Caco-2 (cell line): ENCODE results near the gene PFDN1. TPM values are rescaled to one million over a fixed set of nuclear protein-coding genes. Genes with fewer than 3 reads are reported as not detected.

Experiments
- BruUV-seq: library from RNA; stranded (reverse); fragments of 400-500 nt; replicated peaks from 2 replicates; lab custom pipeline; 2021; lab: Mats Ljungman, UMichigan
- CTCF ChIA-PET: fragments of 300-600 bp; sonication (Branson Sonifier 250); formaldehyde crosslinking; loops from one replicate; lab custom pipeline; 2022; ENCODE audit warnings: antibody characterized with exemption; lab: Charles Lee
- POLR2A ChIA-PET: fragments of 300-600 bp; sonication (Branson Sonifier 250); formaldehyde crosslinking; loops from one replicate; lab custom pipeline; 2022; ENCODE audit warnings: antibody characterized with exemption; lab: Charles Lee
- DNase-seq, 2 experiments: peaks; one replicate each; pipeline versions ENCODE4 v3.0.0 to v3.0.0-alpha.2; 2020 to 2022
- H3K27me3 ChIP-seq: replicated peaks from 2 replicates; pipeline ENCODE4 v1.6.0; 2011; ENCODE audit warnings: low read length; ENCODE audit not compliant: control insufficient read depth, insufficient read depth
- H3K36me3 ChIP-seq: 2 replicates; pipeline ENCODE4 v1.5.1; 2011; ENCODE audit warnings: low read length; ENCODE audit not compliant: control insufficient read depth, insufficient read depth
- H3K4me1 ChIP-seq: fragments of 250-450 bp; sonication (Bioruptor Pico); 2 replicates; pipeline ENCODE4 v1.5.1; 2020; ENCODE audit warnings: mild to moderate bottlenecking
- H3K4me3 ChIP-seq: 2 replicates; pipeline ENCODE4 v1.5.1; 2011; ENCODE audit warnings: low read depth, mild to moderate bottlenecking, control low read depth, low read length
- H3K9me3 ChIP-seq: fragments of 250-450 bp; sonication (Bioruptor Pico); 2 replicates; pipeline ENCODE4 v1.5.1; 2020; ENCODE audit warnings: mild to moderate bottlenecking, moderate library complexity
- H3K27ac Mint-ChIP-seq: one replicate; pipeline ENCODE4 v1.8.0; 2022; ENCODE audit warnings: mixed read lengths; ENCODE audit not compliant: unreplicated experiment
- H3K27me3 Mint-ChIP-seq: one replicate; pipeline ENCODE4 v1.8.0; 2022; ENCODE audit warnings: mixed read lengths; ENCODE audit not compliant: insufficient read depth, unreplicated experiment
- H3K36me3 Mint-ChIP-seq: one replicate; pipeline ENCODE4 v1.8.0; 2022; ENCODE audit warnings: mild to moderate bottlenecking, mixed read lengths; ENCODE audit not compliant: insufficient read depth, unreplicated experiment
- H3K4me1 Mint-ChIP-seq: one replicate; pipeline ENCODE4 v1.8.0; 2022; ENCODE audit warnings: low read depth, mixed read lengths; ENCODE audit not compliant: unreplicated experiment
- H3K4me3 Mint-ChIP-seq: one replicate; pipeline ENCODE4 v1.8.0; 2022; ENCODE audit warnings: mild to moderate bottlenecking, moderate library complexity, mixed read lengths; ENCODE audit not compliant: unreplicated experiment
- H3K9me3 Mint-ChIP-seq: one replicate; pipeline ENCODE4 v1.8.0; 2022; ENCODE audit warnings: mixed read lengths; ENCODE audit not compliant: unreplicated experiment
- intact Hi-C: fragments of 100-400 bp; cut with micrococcal nuclease; formaldehyde crosslinking; loops from one replicate; pipeline ENCODE4 v1.10.0; 2022; ENCODE audit not compliant: unreplicated experiment
- total RNA-seq: library from RNA; stranded (reverse); gene quantifications from 2 replicates; pipeline ENCODE4 v1.2.3, GENCODE V29; 2022
- TF ChIP-seq, protein P1 (sequence below), 2 experiments: fragments of 200-600 bp in 1 of 2; IDR thresholded peaks; 1 replicate in 1 of 2; 2 replicates in 1 of 2; pipeline versions ENCODE4 v1.5.1 to v1.8.0; 2011 to 2022; ENCODE audit warnings: antibody characterized with exemption in 1 of 2, control low read depth in 1 of 2, inconsistent platforms in 1 of 2, low read depth in 1 of 2, low read length in 1 of 2, mild to moderate bottlenecking in 1 of 2, moderate library complexity in 1 of 2; ENCODE audit not compliant: insufficient read depth in 1 of 2, severe bottlenecking in 1 of 2, unreplicated experiment in 1 of 2

The PFDN1 gene
- total RNA-seq, 1 experiment from 2014 or later = 81.1 TPM

DNA sequence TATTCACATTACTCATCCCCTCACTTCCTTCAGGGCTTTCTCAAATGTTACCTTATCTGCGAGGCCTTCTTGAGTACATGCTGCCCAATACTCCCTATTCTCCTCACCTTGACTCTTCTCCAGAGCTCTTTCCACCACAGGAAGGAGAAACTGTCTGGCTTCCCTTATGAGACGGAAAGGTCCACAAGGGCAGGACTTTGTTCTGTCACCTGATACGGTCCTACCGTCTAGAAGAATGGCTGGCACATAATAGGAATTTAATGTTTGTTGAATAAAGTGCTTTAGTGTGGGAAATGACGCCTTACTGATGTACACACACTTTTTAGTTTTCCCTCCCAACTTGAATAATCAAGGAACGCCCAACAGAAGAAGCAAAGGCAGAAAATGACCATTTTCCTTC, 52.5 kb downstream of the PFDN1 start:
- H3K27me3 Mint-ChIP-seq = no peaks in the 10 kb centered on the region

DNA sequence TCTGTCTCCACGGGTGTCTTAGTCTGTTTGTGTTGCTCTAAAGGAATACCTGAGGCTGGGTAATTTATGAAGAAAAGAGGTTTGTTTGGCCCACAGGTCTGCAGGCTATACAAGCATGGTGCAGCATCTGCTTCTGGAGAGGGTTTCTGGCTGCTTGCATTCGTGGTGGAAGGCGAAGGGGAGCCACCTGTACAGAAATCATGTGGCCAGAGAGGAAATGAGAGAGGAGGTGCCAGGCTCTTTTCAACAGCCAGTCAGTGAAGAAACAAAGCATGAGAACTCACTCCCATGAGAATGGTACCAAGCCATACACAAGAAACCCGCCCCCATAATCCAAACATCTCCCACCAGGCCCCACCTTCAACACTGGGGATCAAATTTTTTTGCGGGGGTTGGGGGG, 53.4 kb downstream of the PFDN1 start:
- Histone ChIP-seq H3K4me1 (peaks cover 12% of the 10 kb centered on the region), H3K27me3 (no peaks in the 10 kb centered on the region), H3K9me3 (no peaks in the 10 kb centered on the region), H3K4me3 (no peak overlapping the region), H3K36me3 (no peaks in the 10 kb centered on the region; the same call in none of the 2 replicates)
- Mint-ChIP-seq H3K4me1 (peaks cover 11% of the 10 kb centered on the region), H3K4me3 (no peak overlapping the region), H3K9me3 (no peaks in the 10 kb centered on the region), H3K27me3 (no peaks in the 10 kb centered on the region), H3K27ac (no peak overlapping the region), H3K36me3 (peaks cover 52% of the 10 kb centered on the region)
- TF ChIP-seq, protein P1, sequence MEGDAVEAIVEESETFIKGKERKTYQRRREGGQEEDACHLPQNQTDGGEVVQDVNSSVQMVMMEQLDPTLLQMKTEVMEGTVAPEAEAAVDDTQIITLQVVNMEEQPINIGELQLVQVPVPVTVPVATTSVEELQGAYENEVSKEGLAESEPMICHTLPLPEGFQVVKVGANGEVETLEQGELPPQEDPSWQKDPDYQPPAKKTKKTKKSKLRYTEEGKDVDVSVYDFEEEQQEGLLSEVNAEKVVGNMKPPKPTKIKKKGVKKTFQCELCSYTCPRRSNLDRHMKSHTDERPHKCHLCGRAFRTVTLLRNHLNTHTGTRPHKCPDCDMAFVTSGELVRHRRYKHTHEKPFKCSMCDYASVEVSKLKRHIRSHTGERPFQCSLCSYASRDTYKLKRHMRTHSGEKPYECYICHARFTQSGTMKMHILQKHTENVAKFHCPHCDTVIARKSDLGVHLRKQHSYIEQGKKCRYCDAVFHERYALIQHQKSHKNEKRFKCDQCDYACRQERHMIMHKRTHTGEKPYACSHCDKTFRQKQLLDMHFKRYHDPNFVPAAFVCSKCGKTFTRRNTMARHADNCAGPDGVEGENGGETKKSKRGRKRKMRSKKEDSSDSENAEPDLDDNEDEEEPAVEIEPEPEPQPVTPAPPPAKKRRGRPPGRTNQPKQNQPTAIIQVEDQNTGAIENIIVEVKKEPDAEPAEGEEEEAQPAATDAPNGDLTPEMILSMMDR (IDR thresholded peaks at IDR 0.05; ENCODE audit: insufficient read depth in 1 of 2, low read depth in 1 of 2, low read length in 1 of 2, severe bottlenecking in 1 of 2, unreplicated experiment in 1 of 2) = no peak
- intact Hi-C loops = no loop called here
- ChIA-PET CTCF (interaction anchor here (0.6 kb wide), 1 partner anchor 101 kb away, joined by 3 read pairs; no protein-coding TSS in a partner anchor), POLR2A (no interaction called here)
- BruUV-seq = no TSS peak
- no peak for DNase-seq

More for the DNA sequence above, 52.5 kb downstream of the PFDN1 start:
- ChIA-PET CTCF (no interaction called here), POLR2A (no interaction called here)
- Mint-ChIP-seq H3K27ac (peak overlapping the region; percentile 1), H3K9me3 (no peaks in the 10 kb centered on the region), H3K4me1 (peaks cover 11% of the 10 kb centered on the region), H3K36me3 (peaks cover 43% of the 10 kb centered on the region), H3K4me3 (no peak overlapping the region)
- no peaks in the 10 kb centered on the region for H3K9me3 ChIP-seq
- TF ChIP-seq, protein P1 (IDR thresholded peaks at IDR 0.05; ENCODE audit: insufficient read depth in 1 of 2, low read depth in 1 of 2, low read length in 1 of 2, severe bottlenecking in 1 of 2, unreplicated experiment in 1 of 2) = no peak
- intact Hi-C loops = no loop called here
- H3K36me3 ChIP-seq = no peaks in the 10 kb centered on the region; the same call in none of the 2 replicates
- no TSS peak for BruUV-seq
- H3K27me3 ChIP-seq = no peaks in the 10 kb centered on the region
- peaks cover 18% of the 10 kb centered on the region for H3K4me1 ChIP-seq
- H3K4me3 ChIP-seq = no peak overlapping the region
- no peak for DNase-seq

DNA sequence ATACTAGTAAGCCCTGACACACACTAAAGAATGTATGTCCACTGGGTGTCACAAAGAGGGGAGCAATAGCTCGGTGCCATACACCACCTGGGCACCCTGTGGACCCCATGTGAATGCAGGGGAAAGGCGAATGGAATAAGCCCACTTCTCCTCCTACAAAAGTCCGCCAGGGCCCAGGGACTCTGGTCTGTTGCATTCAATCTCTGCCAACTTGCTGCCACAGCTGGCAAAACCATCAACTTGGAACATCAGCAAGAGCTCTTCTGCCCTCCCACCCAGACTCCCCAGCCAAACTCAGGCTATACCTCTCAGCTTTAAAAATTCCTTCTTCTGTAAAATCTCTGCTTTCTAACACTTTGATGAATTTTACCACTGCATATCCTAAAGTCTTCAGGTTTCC, 54.5 kb downstream of the PFDN1 start:
- DNase-seq = no peak
- intact Hi-C loops = no loop called here
- Mint-ChIP-seq H3K27me3 (no peaks in the 10 kb centered on the region), H3K36me3 (peaks cover 56% of the 10 kb centered on the region), H3K9me3 (no peaks in the 10 kb centered on the region), H3K4me1 (peaks cover 11% of the 10 kb centered on the region), H3K4me3 (no peak overlapping the region), H3K27ac (no peak overlapping the region)
- no TSS peak for BruUV-seq
- TF ChIP-seq, protein P1 (IDR thresholded peaks at IDR 0.05; ENCODE audit: insufficient read depth in 1 of 2, low read depth in 1 of 2, low read length in 1 of 2, severe bottlenecking in 1 of 2, unreplicated experiment in 1 of 2) = no peak
- no peaks in the 10 kb centered on the region for H3K27me3 ChIP-seq
- no peaks in the 10 kb centered on the region; the same call in none of the 2 replicates for H3K36me3 ChIP-seq
- no peak overlapping the region for H3K4me3 ChIP-seq
- H3K4me1 ChIP-seq = peaks cover 1% of the 10 kb centered on the region
- H3K9me3 ChIP-seq = no peaks in the 10 kb centered on the region
- ChIA-PET CTCF (no interaction called here), POLR2A (no interaction called here)
